ENCODE measurements around the gene PMFBP1. TPM values are rescaled to one million over a fixed set of nuclear protein-coding genes. Genes with fewer than 3 reads are reported as not detected.

Gene PMFBP1
- total and polyA plus RNA-seq, 2 experiments from 2014 or later, result 2.6 to 3.3 TPM

- Mint-ChIP-seq H3K27ac (no peak overlapping the region), H3K9me3 (no peaks in the 10 kb centered on the region), H3K4me3 (no peak overlapping the region), H3K36me3 (ENCODE audit: low read depth) (peaks cover 70% of the 10 kb centered on the region), H3K4me1 (no peaks in the 10 kb centered on the region), H3K27me3 (ENCODE audit: insufficient read depth, low read depth, poor library complexity) (peaks cover 2% of the 10 kb centered on the region)
- ATAC-seq, result no peak
- Histone ChIP-seq H4K20me1 (replicated peaks; ENCODE audit: insufficient read depth) (no peaks in the 10 kb centered on the region; the same call in 1 of the 2 replicates), H3K4me2 (no peak overlapping the region), H3K4me3 (no peak overlapping the region), H3K27ac (ENCODE audit: low read depth) (no peak overlapping the region), H3K9me2 (ENCODE audit: insufficient read depth) (no peaks in the 10 kb centered on the region), H3K4me1 (ENCODE audit: insufficient read depth) (no peaks in the 10 kb centered on the region), H2AFZ (no peak overlapping the region), H3K36me3 (ENCODE audit: insufficient read depth) (peaks cover 37% of the 10 kb centered on the region), H3F3A (replicated peaks; ENCODE audit: low read depth) (no peaks in the 10 kb centered on the region), H3K79me2 (replicated peaks; ENCODE audit: insufficient read depth) (no peaks in the 10 kb centered on the region), H3K27me3 (ENCODE audit: insufficient read depth) (no peaks in the 10 kb centered on the region)
- TF ChIP-seq STAT1 (IDR thresholded peaks at IDR 0.05; ENCODE audit: unreplicated experiment) (no peak), CTCF (conservative IDR thresholded peaks at IDR 0.05; ENCODE audit: low read depth in 2 of 2) (no peak), EZH2phosphoT487 (IDR thresholded peaks at IDR 0.05; ENCODE audit: unreplicated experiment) (no peak), EZH2 (IDR thresholded peaks at IDR 0.05; ENCODE audit: low read depth, unreplicated experiment) (no peak), NANOG (IDR thresholded peaks at IDR 0.05; ENCODE audit: borderline replicate concordance) (no peak), CREB1 (CRISPR knock-in tag; IDR thresholded peaks at IDR 0.05; ENCODE audit: low read depth) (no peak), JUNB (IDR thresholded peaks at IDR 0.05; ENCODE audit: unreplicated experiment) (no peak), REST (IDR thresholded peaks at IDR 0.05; ENCODE audit: unreplicated experiment) (no peak), POLR2AphosphoS5 (IDR thresholded peaks at IDR 0.05; ENCODE audit: low read depth) (no peak), ETS1 (IDR thresholded peaks at IDR 0.05) (no peak), ZNF331 (CRISPR knock-in tag; IDR thresholded peaks at IDR 0.05; ENCODE audit: low read depth) (no peak), ZNF114 (CRISPR knock-in tag; IDR thresholded peaks at IDR 0.05) (no peak), ZNF462 (CRISPR knock-in tag; IDR thresholded peaks at IDR 0.05) (no peak)
- no peak for DNase-seq (ENCODE audit: low spot score)
These were observed 61.0 kb downstream of the PMFBP1 start for GRCh38 chr16:72110662-72111615.
